GM12874 (cell line): ENCODE measurements around the gene KLHL13.

Experiments used
- TF ChIP-seq, protein P1 (sequence below): IDR thresholded peaks from 2 replicates; pipeline ENCODE4 v1.5.1; 2011; ENCODE audit warnings: low read depth, mild to moderate bottlenecking, control low read depth, low read length, moderate library complexity; ENCODE audit not compliant: insufficient read depth

Gene KLHL13

DNA sequence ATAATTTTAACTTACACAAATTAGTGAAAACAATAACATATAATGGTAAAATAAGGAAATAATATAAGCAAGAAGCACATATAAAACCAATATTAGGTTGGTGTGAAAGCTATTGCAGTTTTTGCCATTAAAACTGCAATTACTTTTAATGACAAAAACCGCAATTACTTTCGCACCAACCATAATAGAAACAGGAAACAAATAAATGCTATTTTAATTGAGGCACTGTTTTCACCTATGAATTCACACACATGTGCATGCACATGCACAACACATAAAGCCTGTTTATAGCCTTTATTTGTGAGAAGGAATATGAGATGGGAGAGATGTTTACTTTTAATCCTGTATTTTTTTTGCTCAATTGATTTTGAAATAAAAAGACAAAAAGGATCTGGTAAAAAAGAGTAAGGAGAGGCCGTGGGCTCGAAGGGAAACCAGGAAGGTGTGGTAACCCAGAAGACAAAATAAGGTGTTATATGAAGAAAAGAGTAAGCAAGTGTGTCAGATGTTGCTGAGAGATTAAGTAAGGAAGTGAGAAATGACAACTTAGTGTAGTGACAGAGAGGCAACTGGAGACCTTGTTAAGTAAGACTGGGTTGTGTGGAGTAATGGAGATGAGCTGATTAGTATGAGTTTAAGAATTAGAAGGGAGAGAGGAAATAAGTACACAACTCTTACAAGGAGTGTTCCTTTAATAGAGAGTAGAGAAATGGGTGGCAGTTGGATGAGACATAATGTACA is 69.0 kb downstream of the KLHL13 start:
- TF ChIP-seq, protein P1, sequence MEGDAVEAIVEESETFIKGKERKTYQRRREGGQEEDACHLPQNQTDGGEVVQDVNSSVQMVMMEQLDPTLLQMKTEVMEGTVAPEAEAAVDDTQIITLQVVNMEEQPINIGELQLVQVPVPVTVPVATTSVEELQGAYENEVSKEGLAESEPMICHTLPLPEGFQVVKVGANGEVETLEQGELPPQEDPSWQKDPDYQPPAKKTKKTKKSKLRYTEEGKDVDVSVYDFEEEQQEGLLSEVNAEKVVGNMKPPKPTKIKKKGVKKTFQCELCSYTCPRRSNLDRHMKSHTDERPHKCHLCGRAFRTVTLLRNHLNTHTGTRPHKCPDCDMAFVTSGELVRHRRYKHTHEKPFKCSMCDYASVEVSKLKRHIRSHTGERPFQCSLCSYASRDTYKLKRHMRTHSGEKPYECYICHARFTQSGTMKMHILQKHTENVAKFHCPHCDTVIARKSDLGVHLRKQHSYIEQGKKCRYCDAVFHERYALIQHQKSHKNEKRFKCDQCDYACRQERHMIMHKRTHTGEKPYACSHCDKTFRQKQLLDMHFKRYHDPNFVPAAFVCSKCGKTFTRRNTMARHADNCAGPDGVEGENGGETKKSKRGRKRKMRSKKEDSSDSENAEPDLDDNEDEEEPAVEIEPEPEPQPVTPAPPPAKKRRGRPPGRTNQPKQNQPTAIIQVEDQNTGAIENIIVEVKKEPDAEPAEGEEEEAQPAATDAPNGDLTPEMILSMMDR, result no peak

DNA sequence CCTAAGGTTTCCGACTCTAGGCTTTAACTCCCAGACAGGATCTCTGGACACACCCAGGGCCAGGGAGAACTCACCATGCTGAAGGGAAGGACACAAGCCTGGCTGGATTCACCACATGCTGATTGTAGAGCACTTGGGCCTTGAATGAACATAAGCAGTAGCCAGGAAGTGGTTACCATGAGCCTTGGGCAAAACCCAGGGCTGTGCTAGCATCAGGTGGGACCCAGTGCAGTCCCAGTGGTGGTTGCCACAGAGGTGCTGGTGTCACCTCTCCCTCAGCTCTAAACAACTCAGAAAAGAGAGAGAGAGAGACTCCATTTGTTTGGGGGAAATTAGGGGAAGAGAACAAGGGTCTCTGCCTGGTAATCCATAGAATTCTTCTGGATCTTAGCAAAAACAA is 77.0 kb downstream of the KLHL13 start:
- TF ChIP-seq, protein P1, result no peak

DNA sequence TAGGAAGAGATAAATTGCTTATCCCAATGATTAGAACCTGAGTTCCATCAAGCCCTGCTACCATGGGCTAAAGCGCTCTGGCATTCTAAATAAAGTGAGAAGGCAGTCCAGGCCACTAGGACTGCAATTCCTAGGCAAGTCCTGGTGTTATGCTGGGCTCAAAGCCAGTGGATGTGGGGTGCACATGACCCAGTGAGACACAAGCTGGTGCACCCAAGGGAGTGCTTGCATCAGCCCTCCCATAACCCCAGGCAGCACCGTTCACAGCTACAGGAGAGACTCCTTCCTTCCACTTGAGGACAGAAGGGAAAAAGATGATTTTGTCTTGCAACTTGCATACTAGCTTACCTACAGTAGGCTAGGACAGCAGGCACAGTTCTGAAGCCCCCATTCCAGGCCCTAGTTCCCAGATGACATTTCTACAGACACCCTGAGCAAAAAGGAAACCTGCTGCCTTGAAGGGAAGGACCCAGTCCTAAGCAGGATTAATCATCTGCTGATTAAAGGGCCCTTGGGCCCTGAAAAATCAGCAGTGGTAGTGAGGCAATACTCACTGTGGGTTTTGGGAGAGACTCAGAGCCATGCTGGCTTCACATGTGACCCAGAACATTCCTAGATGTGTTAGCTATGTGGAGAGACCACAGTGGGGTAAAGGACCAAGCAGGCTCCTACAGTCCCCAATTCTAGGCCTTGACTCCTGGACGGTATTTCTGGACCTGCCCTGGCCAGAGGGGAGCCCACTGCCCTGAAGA is 77.8 kb downstream of the KLHL13 start:
- TF ChIP-seq, protein P1, result no peak

DNA sequence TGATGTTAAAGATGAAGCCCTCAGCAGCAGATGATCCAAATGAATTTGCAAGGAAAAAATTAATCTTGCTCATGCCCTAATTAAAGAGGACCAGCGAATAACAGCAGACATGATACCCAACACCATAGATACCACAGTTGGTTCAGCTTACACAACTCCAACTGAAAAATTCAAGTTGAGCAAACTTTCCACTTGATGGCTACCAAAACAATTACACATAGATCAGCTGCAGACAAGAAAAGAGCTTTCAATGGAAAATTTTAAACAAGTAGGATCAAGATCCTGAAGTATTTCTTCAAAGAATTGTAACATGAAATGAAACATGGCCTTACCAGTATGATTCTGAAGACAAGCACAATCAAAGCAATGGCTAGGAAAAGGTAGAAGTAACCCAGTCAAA is 90.0 kb downstream of the KLHL13 start:
- TF ChIP-seq, protein P1, result no peak

DNA sequence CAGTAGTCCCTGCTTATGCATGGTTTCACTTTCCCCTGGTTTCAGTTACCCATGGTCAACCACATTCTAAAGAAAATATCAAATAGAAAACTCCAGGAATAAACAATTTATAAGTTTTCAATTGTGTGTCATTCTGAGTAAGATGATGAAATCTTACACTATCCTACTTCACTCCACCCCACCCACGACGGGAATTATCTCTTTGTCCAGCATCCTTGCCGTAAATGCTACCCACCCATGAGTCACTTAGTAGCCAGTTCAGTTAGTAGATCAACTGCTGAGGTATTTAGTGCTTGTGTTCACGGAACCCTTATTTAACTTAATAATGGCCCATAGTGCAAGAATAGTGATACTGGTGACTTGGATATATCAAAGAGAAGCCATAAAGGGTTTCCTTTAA is 91.4 kb downstream of the KLHL13 start:
- TF ChIP-seq, protein P1, result no peak

DNA sequence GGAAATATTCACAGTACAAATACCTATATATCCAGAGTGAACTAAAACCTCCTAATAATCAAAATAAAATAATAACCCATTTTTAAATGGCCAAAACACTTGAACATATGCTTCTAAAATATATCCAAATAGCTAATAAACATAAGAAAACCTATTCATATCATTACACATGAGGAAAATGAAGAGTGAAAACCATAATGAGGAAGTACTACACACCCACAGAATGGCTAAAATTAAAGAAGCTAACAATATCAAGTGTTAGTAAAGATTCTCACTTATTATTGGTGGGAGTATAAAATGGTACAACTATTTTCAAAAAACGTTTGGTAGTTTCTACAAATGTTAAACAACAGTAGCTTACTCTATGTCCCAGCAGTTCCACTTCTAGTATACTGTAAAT is 92.1 kb downstream of the KLHL13 start:
- TF ChIP-seq, protein P1, result no peak

DNA sequence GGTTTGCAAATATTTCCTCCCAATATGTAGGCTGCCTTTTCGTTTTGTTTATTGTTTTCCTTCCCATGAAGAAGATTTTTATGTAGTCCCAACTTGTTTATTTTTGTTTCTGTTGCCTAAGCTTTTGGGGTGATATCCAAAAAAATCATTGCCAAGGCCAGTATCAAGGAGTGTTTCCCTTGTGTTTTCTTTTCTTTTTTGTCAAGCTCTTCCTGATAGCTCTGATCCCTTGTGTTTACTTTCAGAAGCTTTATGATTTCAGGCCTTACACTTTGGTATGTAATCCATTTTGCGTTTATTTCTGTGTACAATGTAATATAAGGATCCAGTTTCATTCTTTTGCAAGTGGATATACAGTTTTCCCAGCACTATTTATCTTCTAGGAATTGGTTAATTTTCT is 93.9 kb downstream of the KLHL13 start:
- TF ChIP-seq, protein P1, result no peak
